Type B pancreatic cell (in vitro differentiated cells): Measurements from ENCODE around the gene NPR1. TPM values are rescaled to one million over a fixed set of nuclear protein-coding genes. Genes with fewer than 3 reads are reported as not detected.
"Not testable (repeated sequence)": the region's sequence is repeated elsewhere in the genome, so short reads cannot be mapped to it uniquely, and the experiment has no call there.

Source experiments
- DNase-seq: peaks from one replicate; pipeline ENCODE4 v3.0.0; 2021; ENCODE audit warnings: mixed read lengths; ENCODE audit not compliant: unreplicated experiment; ENCODE audit errors: extremely low spot score
- H3K27ac Mint-ChIP-seq: 2 replicates; pipeline ENCODE4 v1.8.0; 2021; ENCODE audit warnings: mild to moderate bottlenecking, mixed read lengths
- H3K27me3 Mint-ChIP-seq: 2 replicates; pipeline ENCODE4 v1.8.0; 2021; ENCODE audit warnings: mixed read lengths
- H3K36me3 Mint-ChIP-seq: 2 replicates; pipeline ENCODE4 v1.8.0; 2021; ENCODE audit warnings: mixed read lengths
- H3K4me1 Mint-ChIP-seq: one replicate; pipeline ENCODE4 v1.8.0; 2021; ENCODE audit warnings: mixed read lengths; ENCODE audit not compliant: unreplicated experiment
- H3K4me3 Mint-ChIP-seq: 2 replicates; pipeline ENCODE4 v1.8.0; 2021; ENCODE audit warnings: mild to moderate bottlenecking, mixed read lengths
- H3K9me3 Mint-ChIP-seq: 2 replicates; pipeline ENCODE4 v1.8.0; 2021; ENCODE audit warnings: mixed read lengths
- CTCF ChIP-seq: fragments of 200-600 bp; sonication (generic); conservative IDR thresholded peaks from 2 replicates; pipeline ENCODE4 v1.5.0; 2021; ENCODE audit warnings: antibody characterized with exemption, mild to moderate bottlenecking
- total RNA-seq: library from RNA; stranded (reverse); gene quantifications from 2 replicates; pipeline ENCODE4 v1.2.1, GENCODE V29; 2021; ENCODE audit warnings: low replicate concordance

Gene NPR1
- total RNA-seq, 1 donor from 2014 or later, result 2.4 TPM

- DNase-seq, result no peak
- Mint-ChIP-seq H3K27ac (peak overlapping the region; percentile 92), H3K9me3 (no peaks in the 10 kb centered on the region), H3K36me3 (peaks cover 16% of the 10 kb centered on the region), H3K4me1 (peaks cover 18% of the 10 kb centered on the region), H3K27me3 (no peaks in the 10 kb centered on the region), H3K4me3 (peak overlapping the region; percentile 97)
- no peak for TF ChIP-seq CTCF
These were observed 18.8 kb upstream of the NPR1 start for GRCh38 chr1:153659656-153660055.

DNA sequence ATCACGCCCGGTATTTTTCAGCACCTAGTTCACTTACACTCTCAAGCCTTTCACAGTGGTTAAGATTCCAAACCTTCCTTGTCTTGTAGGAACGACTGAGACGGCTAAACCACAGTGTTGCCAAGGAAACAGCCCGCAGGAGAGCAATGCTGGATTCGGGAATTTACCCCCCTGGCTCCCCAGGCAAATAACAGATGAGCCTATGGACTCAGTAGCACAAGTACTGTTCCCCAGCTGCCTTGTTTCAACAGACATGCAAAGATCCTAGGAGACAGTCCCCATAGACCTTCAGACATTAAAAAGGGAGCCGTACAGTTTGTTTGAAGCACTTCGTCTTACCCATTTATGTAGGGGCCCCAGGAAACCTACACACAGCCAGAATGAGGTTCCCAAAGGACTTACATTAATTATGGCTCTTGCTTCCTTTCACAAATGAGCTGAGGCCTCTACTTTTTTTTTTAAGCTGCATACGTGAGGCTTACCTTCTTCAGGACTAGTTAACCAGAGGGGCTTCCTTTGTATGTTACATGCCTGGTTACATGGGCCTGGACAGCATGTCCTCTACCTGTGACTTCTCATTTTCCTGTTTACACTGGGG, 17.3 kb upstream of the NPR1 start:
- Mint-ChIP-seq H3K36me3 (peaks cover 27% of the 10 kb centered on the region), H3K4me3 (peak overlapping the region; percentile 74), H3K27ac (peak overlapping the region; percentile 59), H3K9me3 (no peaks in the 10 kb centered on the region), H3K27me3 (no peaks in the 10 kb centered on the region), H3K4me1 (peaks cover 18% of the 10 kb centered on the region)
- TF ChIP-seq CTCF, result no peak
- DNase-seq, result no peak

DNA sequence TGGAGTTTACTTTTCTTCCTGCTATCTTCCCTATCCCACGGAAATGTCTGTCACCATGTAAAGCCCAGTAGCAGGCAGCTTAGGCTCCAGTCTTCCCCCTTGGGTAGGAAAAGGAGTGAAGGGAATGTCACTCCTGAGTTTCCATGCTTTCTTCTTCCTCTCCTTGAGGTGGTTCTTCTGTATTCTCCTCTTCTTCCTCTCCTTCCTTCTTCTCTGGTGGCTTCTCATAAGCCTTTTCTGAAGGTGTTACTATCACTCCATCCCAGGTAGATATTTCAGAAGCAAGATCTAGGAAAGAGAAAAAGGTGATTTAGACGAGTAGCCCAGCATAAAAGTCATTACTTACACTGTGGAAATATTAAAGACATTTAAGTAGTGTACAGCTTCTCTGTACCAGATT, 16.2 kb upstream of the NPR1 start:
- Mint-ChIP-seq H3K27me3 (no peaks in the 10 kb centered on the region), H3K4me1 (peaks cover 18% of the 10 kb centered on the region), H3K27ac (peak overlapping the region; percentile 38), H3K9me3 (no peaks in the 10 kb centered on the region), H3K4me3 (no peak overlapping the region), H3K36me3 (peaks cover 28% of the 10 kb centered on the region)
- TF ChIP-seq CTCF, result no peak
- no peak for DNase-seq

- no peak for DNase-seq
- peaks cover 38% of the 10 kb centered on the region for H3K36me3 Mint-ChIP-seq
- no peaks in the 10 kb centered on the region for H3K27me3 Mint-ChIP-seq
- TF ChIP-seq CTCF, result no peak
- no peaks in the 10 kb centered on the region for H3K9me3 Mint-ChIP-seq
- H3K4me1 Mint-ChIP-seq, result peaks cover 26% of the 10 kb centered on the region
- no peak overlapping the region for H3K27ac Mint-ChIP-seq
- no peak overlapping the region for H3K4me3 Mint-ChIP-seq
These were observed 15.3 kb upstream of the NPR1 start for GRCh38 chr1:153663211-153663610.

GRCh38 chr1:153667439-153667838, 11.0 kb upstream of the NPR1 start:
- H3K27me3 Mint-ChIP-seq, result no peaks in the 10 kb centered on the region
- peaks cover 31% of the 10 kb centered on the region for H3K36me3 Mint-ChIP-seq
- H3K4me3 Mint-ChIP-seq, result peak overlapping the region; percentile 85
- H3K27ac Mint-ChIP-seq, result peak overlapping the region; percentile 38
- no peaks in the 10 kb centered on the region for H3K9me3 Mint-ChIP-seq
- TF ChIP-seq CTCF, result no peak
- H3K4me1 Mint-ChIP-seq, result peaks cover 24% of the 10 kb centered on the region
- no peak for DNase-seq

DNA sequence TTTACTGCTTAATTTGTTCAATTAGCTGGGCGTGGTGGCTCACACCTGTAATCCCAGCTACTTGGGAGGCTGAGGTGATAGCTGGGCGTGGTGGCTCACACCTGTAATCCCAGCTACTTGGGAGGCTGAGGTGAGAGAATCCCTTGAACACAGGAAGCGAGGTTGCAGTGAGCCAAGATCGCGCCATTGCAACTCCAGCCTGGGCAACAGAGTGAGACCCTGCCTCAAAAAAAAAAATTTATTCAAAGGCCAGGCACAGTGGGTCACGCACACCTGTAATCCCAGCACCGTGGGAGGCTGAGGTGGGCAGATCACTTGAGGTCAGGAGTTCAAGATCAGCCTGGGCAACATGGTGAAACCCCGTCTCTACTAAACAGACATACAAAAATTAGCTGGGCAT, 9.8 kb upstream of the NPR1 start:
- Mint-ChIP-seq H3K27ac (peak overlapping the region; percentile 38), H3K36me3 (peaks cover 30% of the 10 kb centered on the region), H3K4me3 (peak overlapping the region; percentile 85), H3K4me1 (peaks cover 24% of the 10 kb centered on the region)
- not testable (repeated sequence) for DNase-seq, H3K27me3 Mint-ChIP-seq, H3K9me3 Mint-ChIP-seq
